ENCODE results near the gene CEBPZ. TPM values are rescaled to one million over a fixed set of nuclear protein-coding genes. Genes with fewer than 3 reads are reported as not detected.

The CEBPZ gene
- total and polyA plus RNA-seq, 2 of the 13 experiments (the other 11 are each of a cell fraction or from before 2014, with no cell fraction given): 14.4 to 117 TPM

- TF ChIP-seq U2AF1 (optimal IDR thresholded peaks at IDR 0.05; ENCODE audit: low read depth, low read length): no peak
- TF ChIP-seq ZNF552 (CRISPR knock-in tag; IDR thresholded peaks at IDR 0.05; ENCODE audit: borderline replicate concordance): no peak
Observed at GRCh38 chr2:37188570-37188969, 42.8 kb downstream of the CEBPZ start, which contains the start of gene SULT6B1 (continued).

GRCh38 chr2:37181726-37182684, 49.4 kb downstream of the CEBPZ start:
- no peaks in the 10 kb centered on the region for H3K36me3 ChIP-seq (replicated peaks in 1 of 2; ENCODE audit: control insufficient read depth in 1 of 2, insufficient read depth in 2 of 2, low read length in 2 of 2)
- no peaks in the 10 kb centered on the region for H3K9me3 ChIP-seq (ENCODE audit: low read length)
- DNase-seq (ENCODE audit: low spot score) (no peak), FAIRE-seq (no peak), ATAC-seq (no peak)
- intact Hi-C loops (cut with micrococcal nuclease; ENCODE audit: unreplicated experiment): no loop called here
- in situ Hi-C loops (cut with HindIII; ENCODE audit: extremely low pct_ligation_motif_present, low pct_unique_long_range_greater_than_20kb): no loop called here
- no peaks in the 10 kb centered on the region for H3K79me2 ChIP-seq (ENCODE audit: insufficient read depth, low read length)
- no peak overlapping the region for H3K27ac ChIP-seq (ENCODE audit: extremely low read length, insufficient read depth, low read length)
- no peak overlapping the region for H3K9ac ChIP-seq (ENCODE audit: insufficient read depth, low read depth, low read length)
- H4K20me1 ChIP-seq (ENCODE audit: insufficient read depth, low read length): no peaks in the 10 kb centered on the region
- H3K4me3 ChIP-seq (replicated peaks in 1 of 3; ENCODE audit: insufficient read depth in 1 of 3, low read depth in 2 of 3, low read length in 3 of 3): no peak overlapping the region
- 50% methylated on average over 17 of the region's 17 CpGs for WGBS (ENCODE audit: low lambda C conversion rate)
- ChIA-PET CTCF (ENCODE audit: low intra/inter-chr PET ratio, low total read pairs) (no interaction called here), POLR2A (interaction anchor here (0.8 kb wide), 1 partner anchor 25 kb away, joined by 3 read pairs; the partner anchor contains the start of gene EIF2AK2)
- H3K4me2 ChIP-seq (ENCODE audit: low read depth, low read length): no peak overlapping the region
- BruUV-seq (replicated peaks): no TSS peak
- peaks cover 1 to 12% of the 10 kb centered on the region in 2 experiments; a peak in 3 of 5 replicates for H3K27me3 ChIP-seq (ENCODE audit: control insufficient read depth in 1 of 2, insufficient read depth in 2 of 2, low read length in 2 of 2)
- H3K4me1 ChIP-seq (ENCODE audit: insufficient read depth, low read length): peaks cover 7% of the 10 kb centered on the region
- H2AFZ ChIP-seq (ENCODE audit: low read length): no peak overlapping the region
- TF ChIP-seq FUBP1 (CRISPR knock-in tag; IDR thresholded peaks at IDR 0.05; ENCODE audit: borderline replicate concordance) (no peak), NFE2 (CRISPR knock-in tag; IDR thresholded peaks at IDR 0.05) (peak; percentile 78), ZNF224 (CRISPR knock-in tag; IDR thresholded peaks at IDR 0.05) (no peak), AKNA (CRISPR knock-in tag; IDR thresholded peaks at IDR 0.05; ENCODE audit: borderline replicate concordance) (no peak)
